HG02610 (cell line): ENCODE results near the gene PTPRB.

Source experiments
- ATAC-seq: cut with Tn5 transposase; IDR thresholded peaks from one replicate; pipeline ENCODE4 v1.9.1; 2021; ENCODE audit warnings: mild to moderate bottlenecking, moderate library complexity; ENCODE audit not compliant: unreplicated experiment

The PTPRB gene

DNA sequence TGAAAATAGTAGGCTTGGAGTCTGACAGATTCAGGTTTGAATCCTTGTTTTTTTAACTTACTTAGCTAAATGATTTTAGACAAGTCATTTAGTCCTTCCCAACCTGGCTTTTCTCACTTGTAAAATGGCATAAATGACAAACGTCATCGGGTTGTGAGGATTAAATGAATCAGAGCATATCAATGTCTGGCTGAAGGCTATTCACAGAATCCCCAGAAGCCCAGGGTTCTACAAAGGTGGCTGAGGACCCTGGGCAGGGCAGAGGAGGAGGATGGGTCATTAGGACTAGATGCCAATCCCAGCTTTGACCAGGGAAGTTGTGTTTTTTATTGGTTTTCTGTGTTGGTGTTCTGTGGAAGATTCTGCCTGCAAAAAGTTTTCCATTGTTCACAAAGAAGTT is 7.6 kb upstream of the PTPRB start:
- ATAC-seq, result no peak

DNA sequence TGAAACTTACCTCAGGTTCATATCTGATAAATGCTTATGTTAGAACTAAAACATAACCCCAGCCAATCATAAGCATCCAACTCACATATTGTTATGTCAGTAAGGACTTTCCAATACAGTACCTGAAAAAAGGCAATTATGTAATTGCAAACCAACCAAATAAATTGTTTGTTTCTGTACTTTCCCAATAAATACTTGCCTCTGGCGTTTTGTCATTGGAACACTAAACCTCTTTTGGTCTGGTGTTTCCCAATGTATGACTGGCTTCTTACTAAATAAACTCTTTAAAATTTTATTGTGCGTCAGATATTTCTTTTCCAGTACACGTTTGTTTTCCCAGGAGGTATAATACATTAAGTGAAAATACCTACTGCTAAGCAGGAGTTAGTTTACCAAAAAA is 6.7 kb upstream of the PTPRB start:
- no peak for ATAC-seq

DNA sequence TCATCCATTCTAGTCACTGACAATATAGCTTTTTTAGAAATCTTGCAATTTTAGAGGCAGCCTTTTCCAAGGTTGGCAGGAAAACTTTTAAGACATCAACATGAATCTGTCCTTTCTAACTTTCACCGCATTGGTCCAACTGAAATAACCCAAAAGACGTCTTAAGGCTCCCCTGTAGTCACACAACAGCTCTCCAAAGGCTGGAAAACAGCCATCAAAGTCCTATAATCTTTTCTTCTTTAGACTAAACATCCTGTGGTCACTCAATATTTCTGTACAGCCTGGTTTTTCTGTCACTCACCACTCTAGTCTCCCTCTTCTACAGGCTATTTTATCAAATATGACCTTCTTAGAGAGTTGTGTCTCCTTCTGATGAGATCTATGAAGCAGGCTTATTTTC is 4.5 kb upstream of the PTPRB start:
- no peak for ATAC-seq

- ATAC-seq, result no peak
Observed at GRCh38 chr12:70640901-70641300, 3.7 kb upstream of the PTPRB start.

- ATAC-seq, result no peak
Observed at GRCh38 chr12:70639535-70639934, 2.3 kb upstream of the PTPRB start.

DNA sequence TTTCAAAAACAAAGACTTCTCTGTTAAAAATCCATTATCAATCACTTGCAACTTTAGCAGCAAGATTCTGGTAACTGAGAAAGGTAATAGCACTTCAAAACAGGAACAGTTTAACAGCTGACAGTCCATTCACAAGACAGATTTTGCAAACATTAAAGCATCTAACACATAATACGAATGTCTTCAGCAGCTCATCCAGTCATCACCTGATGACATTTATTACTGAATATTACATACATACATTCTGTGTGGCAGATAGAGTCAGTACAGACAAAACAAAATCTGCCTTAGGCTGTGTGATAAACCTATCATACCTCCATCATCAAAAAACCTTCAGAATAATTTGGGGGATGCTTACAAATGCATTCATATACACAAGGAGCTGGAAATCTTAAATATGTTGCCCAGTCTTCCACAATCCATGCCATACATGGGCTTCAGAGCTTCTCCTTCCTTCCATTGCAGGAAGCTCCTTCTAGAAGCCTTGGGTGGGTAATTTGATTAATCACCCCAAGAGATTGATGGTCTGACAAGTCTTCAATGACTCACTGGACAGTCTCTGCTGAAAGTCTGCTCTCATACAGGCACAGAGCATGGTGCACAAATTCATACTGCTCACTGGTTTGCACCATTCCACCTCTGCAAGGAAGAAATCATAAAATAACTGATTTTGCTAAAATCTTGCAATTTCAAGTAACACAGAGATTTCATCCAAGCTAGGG is 1.6 kb upstream of the PTPRB start:
- ATAC-seq, result no peak

- ATAC-seq, result no peak
Observed at GRCh38 chr12:70635755-70636154, 1.5 kb downstream of the PTPRB start.

DNA sequence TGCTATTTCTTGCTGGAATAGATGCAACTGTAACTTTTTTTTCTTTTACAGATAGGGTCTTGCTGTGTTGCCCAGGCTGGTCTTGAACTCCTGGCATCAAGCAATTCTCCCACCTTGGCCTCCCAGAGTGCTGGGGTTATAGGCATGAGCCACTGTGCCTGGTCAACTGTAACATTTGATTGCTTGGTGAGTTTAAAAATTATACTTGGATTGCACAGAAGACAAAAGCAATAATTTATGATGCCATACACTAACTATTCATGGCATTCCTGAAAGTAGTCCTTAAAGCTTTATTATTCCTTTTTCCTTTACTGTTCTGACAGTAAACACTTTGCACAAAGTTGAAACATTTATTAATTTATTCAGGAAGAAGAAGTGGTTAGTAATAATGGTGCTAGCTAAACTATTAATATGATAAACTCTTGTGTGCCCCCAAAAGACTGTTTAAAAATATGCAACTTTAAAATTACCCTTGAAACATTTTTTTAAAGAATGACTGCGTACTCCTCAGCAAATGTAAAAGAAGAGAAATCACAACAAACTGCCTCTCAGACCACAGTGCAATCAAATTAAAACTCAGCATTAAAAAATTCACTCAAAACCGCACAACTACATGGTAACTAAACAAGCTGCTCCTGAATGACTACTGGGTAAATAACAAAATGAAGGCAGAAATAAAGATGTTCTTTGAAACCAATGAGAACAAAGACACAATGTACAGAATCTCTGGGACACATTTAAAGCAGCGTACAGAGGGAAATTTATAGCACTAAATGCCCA is 8.3 kb downstream of the PTPRB start:
- ATAC-seq, result no peak

DNA sequence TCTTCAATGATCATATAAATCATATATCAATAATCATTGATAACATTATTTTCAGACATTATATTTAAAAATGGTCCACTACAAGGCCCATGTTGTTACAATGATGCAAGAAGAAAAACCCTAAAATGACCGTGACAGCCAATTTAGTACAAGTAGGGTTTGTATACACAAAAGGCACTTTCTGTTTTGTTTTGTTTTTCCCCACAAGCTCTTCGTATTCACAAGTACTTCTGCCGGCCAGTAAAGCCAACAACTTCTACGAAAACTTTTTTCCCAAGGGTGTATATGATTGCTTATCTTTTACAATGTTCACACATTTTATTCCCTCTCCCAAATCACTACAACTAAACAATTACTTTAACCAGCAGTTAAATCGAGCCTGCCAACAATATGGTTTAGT is 9.6 kb downstream of the PTPRB start:
- ATAC-seq, result no peak

DNA sequence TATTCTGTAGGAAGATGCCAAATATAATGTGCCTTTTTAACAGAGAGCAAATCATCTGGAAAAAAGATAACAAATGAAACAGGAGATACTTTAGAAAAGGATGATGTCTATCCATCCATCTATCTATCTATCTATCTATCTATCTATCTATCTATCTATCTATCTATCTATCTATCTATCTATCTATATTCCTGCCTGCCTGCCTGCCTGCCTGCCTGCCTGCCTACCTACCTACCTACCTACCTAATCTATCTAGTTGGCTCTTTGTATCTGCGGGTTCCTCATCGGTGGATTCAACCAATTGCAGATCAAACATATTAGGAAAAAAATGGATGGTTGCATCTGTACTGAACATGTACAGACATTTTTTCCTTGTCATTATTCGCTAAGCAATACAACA is 11.0 kb downstream of the PTPRB start:
- no peak for ATAC-seq

DNA sequence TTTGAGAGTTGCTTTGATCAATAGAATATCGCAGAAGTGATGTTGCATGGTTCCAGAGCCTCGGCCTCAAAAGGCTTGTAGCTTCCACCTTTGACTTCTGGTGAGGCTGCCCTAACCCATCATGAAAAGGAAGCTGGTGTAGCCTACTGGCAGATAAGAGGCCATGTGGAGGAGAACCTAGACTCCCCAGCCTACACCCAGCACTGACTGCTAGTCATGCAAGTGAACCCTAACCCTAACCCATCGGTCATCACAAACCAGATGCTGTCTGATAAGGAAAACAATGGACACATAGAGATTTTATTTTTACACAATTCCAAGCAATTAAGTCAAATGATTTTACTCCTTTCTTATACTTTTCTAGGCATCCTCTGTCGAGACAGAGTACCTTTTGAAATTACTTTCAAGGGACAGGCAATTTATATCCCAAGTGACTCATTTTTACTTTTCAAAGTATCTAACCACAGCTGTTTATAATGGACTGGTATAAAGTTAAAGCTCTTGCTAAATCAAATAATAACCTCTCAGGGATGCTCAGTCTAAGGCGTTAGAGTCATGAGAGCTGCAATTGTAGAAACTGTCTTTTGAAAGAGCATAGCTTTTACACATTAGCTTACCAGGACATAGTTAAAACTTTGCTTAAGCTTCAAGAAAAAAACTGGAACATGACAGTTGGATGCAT is 17.6 kb downstream of the PTPRB start:
- ATAC-seq, result no peak

DNA sequence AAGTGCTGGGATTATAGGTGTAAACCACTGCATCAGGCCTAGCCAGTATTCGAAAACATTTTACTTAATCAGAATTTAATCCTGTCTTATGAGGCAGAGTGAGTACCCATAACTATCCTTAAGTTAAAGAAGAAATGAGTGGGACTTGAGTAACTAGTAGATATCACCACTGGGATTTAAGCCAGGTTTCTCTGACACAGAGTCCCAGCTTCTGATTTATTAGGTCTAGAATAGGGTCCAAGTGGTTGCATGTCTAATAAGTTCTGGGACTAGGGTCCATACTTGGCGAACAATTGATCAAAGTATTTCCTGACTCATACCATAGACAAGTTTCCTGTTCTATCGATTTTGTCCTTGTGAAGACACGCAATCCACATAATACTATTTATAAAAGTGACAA is 18.9 kb downstream of the PTPRB start:
- no peak for ATAC-seq

- no peak for ATAC-seq
Observed at GRCh38 chr12:70617450-70617849, 19.8 kb downstream of the PTPRB start.

GRCh38 chr12:70615174-70615866 is 21.9 kb downstream of the PTPRB start:
- no peak for ATAC-seq

- no peak for ATAC-seq
Observed at GRCh38 chr12:70609739-70610491, 27.3 kb downstream of the PTPRB start.

GRCh38 chr12:70609203-70609602 is 28.0 kb downstream of the PTPRB start:
- ATAC-seq, result no peak

GRCh38 chr12:70608184-70608583 is 29.0 kb downstream of the PTPRB start:
- no peak for ATAC-seq

DNA sequence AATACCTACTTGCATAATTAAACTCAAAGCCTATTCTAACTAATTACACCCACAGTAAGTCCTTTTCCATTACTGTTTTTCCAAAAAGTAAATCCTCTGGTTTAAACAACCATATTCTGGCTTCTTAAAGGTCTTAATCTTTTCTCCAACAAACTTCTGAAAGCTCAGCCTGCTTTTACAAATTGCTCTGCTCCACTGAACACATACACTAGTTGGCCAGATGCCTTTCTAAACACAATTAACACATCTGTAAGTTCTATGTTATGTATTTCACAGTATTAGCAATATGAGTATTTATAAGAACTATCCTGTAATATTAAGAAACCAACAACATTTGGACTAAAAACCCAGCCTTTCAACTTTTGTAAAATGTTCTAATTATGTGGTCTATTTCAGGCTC is 30.1 kb downstream of the PTPRB start:
- no peak for ATAC-seq

DNA sequence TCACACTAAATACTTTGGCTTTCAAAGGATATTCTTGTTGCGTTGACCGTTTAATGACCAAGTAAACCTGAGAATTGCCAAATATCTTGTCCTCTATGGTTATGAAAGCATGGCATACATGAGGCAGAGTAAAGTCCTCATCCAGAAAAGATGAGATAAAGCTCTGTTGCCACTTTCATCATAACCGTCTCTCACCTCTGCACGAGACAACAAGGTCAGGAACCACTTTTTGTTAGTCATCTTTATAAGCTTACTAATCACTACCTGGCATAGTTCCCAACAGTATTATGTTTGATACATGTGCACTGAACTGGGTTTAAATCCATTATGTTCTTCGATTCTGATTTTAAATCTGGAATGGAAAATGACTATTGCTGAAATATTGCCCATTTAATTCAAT is 31.3 kb downstream of the PTPRB start:
- no peak for ATAC-seq

- ATAC-seq, result no peak
Observed at GRCh38 chr12:70604662-70605061, 32.6 kb downstream of the PTPRB start.

GRCh38 chr12:70603044-70603443 is 34.2 kb downstream of the PTPRB start:
- ATAC-seq, result no peak
